SHP77 (cell line): ENCODE measurements around the gene SLITRK2.
A peak's percentile ranks its signal among the peaks of the same experiment; 100 is the strongest.

Experiments used
- DNase-seq, 2 experiments: peaks; one replicate each; lab custom pipeline; 2025; lab: John Stamatoyannopoulos, UW

Gene SLITRK2, protein sequence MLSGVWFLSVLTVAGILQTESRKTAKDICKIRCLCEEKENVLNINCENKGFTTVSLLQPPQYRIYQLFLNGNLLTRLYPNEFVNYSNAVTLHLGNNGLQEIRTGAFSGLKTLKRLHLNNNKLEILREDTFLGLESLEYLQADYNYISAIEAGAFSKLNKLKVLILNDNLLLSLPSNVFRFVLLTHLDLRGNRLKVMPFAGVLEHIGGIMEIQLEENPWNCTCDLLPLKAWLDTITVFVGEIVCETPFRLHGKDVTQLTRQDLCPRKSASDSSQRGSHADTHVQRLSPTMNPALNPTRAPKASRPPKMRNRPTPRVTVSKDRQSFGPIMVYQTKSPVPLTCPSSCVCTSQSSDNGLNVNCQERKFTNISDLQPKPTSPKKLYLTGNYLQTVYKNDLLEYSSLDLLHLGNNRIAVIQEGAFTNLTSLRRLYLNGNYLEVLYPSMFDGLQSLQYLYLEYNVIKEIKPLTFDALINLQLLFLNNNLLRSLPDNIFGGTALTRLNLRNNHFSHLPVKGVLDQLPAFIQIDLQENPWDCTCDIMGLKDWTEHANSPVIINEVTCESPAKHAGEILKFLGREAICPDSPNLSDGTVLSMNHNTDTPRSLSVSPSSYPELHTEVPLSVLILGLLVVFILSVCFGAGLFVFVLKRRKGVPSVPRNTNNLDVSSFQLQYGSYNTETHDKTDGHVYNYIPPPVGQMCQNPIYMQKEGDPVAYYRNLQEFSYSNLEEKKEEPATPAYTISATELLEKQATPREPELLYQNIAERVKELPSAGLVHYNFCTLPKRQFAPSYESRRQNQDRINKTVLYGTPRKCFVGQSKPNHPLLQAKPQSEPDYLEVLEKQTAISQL

DNA sequence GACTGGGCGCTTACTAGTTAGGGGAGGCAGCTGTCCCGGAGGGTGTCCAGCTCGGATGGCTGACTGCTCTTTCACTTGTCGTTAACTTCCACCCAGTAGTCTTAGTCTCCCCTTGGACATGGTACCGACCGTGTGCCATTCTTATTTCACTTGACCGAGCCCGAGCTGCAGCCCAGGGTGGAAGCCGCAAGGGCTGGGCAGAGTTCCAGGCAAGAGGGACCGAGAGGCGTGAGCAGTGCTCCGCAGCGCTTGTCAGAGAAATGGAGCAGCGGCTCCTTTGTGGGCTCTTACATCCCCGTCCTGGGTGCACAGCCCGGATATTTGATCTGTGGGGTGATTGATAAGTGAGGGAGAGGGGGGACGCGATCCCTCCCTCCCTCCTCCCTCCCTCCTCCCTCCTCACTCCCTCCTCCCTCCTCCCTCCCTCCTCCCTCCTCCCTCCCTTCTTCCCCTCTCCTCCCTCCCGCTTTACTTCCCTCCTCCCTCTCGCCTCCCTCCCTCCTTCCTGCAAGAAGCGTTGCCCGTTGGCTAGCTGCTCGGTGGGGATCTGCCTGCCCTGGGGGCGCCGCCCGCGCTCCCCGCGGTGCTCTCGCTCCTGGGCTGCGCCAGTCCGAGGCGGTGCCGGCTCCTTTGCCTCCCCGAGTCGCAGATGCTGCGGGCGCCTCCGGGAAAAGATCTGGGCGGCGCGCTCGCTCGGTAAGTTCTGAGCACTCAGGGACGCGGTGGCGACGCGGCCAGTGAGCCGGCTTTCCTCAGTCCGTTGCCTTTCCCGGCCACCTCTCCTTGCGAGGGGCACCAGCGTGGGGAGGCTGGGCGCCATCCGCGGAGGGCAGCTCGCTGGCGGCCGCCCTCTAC, at the start of gene SLITRK2:
TSS of gene SLITRK2 (plus strand) at position 499 of the 855 bp plus-strand sequence. CDS start 4,597 bp downstream, outside the sequence.
- DNase-seq: no peak

DNA sequence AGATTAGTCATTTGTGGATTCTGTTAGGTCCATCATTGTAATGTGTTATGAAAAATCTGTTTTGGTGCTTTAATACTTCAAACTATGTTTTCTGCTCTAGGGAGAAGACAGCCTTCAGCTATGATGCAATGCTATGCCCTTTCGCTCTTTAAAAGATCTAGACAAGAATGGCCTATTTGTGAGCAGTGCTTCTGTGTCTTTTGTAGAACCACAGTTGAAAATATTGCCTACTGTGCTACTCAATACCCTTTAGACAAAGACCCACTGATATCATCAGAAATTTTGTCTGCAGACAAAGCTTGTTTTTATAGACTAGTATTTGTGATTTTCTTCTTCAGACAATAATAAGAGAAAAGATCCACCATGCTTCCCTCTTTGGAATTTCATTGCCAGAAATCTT, 44.6 kb upstream of the SLITRK2 start:
- DNase-seq: no peak

DNA sequence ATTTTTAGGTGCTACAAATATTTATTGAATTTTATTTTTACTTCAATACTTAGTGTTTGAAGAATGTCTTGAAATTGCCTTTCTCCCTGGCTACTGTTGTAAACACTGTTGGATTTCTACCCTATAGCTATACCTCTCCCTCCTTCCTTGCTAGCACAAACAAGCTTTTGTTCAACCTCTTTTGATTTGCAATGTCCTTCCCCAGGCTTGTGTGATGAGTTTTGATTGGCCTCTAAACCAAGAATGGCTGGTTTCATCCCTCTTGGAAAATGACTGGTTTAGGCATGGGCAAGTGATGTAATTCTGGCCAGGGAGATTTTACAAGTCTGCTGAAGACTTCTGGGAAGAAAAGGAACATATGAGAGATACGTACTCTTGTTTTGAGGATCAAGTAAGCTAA, 25.3 kb upstream of the SLITRK2 start:
- no peak for DNase-seq

DNA sequence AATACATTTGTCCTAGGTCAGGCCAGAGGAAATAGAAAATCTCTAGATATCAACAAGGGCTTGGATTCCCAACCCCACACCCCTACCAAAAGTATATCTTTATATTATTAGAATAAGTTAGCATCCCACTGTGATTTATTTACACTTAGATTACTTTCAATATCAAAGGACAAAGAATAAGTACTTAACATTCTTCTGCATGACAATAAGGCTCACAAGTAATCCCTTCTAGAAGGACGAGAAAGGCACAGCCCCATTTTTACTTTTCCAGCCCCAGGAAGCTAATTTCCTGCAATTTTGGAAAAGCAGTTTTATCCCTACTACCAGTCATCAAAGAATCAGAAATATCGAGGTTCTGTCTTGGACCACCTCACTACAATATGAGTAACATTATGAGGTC, 14.1 kb upstream of the SLITRK2 start:
- no peak for DNase-seq

DNA sequence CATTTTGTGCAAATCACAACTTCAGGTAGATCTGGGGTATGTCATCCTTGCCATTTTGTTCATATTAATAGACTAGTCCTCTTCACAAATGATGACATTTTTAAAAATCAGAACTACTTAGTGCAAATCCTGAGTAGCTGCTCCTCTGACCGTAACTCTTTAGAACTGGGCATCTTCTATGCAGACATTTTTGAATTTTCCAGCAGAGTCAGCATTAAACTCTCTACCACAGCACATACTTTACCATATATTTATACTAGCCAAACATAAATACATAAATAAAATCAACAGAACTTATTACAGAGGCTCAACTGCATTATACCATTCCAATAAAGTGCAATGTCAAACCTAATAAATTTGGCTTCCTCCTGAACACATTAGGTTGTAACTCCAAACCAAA, 4.5 kb upstream of the SLITRK2 start:
- no peak for DNase-seq

DNA sequence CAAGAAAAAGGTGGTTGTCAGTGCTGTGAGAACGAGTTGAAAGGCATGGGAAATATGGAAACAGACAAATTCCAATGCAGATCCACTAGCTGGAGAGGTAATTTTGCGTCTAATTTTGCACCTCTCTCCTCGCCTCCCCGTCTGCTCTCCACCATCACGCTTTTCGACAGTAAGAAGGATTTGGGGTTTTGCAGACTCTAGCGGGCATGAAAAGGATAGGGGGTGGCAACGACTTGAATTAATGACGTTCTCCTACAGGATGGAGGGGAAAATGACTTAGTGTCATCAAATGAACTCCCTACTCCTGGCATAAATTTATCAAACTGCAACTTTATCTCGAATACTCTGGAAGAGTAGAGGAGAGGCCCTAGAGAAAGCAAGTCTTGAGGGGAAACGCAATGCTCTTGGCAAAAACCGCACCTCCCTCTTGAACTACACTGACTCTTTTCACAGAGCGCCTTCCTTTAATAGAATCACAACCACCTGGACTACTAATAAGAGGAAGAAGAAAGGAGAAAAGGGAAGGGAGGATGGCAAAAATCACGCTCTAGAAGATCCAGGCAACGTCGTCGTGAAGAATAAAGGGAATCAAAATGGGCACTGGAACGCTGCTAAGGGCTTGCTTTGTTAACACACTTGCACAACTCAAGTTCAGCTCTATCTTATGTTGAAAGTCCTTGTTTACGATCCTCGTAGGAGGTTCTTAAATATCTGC, 871 bp upstream of the SLITRK2 start:
- DNase-seq: no peak

DNA sequence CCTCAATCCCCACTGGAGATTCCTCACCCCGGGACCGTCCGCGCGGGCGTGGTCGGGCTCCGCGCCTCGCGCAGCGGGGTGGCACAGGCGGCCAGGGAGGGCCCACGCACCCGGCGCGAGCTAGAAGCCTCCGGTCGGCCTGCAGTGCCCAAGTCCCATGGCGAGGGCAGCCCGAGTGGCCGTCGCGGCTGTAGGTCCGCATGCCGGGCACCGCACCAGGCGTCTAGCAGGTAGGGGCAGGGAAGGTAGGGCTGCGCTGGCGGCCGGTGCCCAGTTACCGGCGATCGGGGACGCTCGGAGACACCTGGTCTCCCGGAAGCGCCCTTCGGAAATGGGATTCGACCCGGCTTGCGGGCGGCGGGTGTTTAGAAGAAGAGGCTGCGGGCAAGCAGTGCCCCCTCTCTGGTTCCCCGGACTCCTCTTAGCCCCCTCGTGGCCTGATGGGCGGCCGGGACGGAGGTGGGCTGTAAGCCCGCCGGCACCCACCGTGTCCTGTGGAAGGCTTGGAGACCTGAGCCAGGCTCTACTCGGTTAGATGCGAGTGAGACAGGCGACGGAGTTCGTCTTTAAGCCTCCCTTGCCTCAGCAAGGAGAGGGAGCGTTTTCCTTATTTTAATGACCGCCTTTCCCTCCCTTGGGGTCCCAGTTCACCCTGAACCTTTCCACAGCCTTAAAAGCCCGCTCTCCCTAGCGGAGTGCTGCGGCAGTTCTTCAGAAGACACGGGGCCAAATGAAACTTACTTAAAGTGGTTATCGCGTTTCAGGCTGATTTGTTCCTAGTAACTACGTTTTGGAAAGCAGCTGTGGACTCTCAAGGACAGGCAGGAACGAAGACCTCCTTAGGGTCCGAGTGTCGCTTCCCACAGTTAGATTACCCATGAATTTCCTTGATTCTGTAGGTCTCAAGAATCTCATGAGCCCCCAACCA, 821 bp downstream of the SLITRK2 start:
- no peak for DNase-seq

DNA sequence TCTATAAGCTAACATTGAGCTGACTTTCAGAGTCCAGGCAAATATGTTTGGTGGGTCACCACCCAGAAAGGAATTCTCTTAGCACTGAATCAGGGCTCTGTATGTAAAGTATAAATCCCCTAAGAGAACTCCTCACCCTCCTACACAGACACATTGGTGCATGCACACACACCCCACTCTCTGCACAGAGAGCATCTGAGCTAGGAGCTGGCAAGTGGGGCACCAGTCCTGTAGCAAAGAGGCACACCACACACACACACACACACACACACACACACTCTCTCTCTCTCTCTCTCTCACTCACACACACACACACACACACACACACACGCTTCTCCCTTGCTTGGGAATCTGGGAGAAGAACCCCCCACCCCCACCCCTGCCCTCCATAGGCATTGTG, 3.2 kb downstream of the SLITRK2 start:
- no peak for DNase-seq

DNA sequence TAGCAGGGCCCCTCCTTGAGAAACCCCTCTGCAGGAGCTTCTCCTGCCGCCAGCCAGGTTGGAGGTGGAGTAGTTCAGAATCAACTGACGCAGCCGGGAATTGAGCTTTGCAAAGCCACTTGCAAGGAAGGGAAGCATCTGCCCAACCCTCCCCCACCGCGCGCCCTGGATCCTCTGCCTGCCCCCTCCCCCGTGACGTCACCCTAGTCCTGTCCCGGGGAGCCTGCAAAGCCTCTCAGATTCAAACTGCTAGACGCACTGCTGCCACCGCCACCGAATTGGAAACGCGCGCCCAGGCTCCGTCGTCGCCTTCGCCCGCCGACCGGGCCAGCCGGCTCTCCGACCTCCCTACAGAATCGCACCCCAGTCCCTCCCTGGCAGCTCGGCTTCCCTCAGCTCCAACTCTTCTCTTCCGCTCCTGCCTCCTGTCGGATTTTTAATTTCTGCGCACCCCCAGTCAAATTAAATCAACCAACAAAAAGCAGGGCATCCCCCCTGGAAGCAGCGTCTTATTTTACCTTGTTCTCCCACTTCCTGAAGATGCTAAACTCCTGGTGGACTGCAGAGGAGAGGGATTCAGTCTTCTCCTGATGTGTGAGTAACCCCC, 3.8 kb downstream of the SLITRK2 start:
- DNase-seq: peak in 1 of 2 experiments; percentile 0

DNA sequence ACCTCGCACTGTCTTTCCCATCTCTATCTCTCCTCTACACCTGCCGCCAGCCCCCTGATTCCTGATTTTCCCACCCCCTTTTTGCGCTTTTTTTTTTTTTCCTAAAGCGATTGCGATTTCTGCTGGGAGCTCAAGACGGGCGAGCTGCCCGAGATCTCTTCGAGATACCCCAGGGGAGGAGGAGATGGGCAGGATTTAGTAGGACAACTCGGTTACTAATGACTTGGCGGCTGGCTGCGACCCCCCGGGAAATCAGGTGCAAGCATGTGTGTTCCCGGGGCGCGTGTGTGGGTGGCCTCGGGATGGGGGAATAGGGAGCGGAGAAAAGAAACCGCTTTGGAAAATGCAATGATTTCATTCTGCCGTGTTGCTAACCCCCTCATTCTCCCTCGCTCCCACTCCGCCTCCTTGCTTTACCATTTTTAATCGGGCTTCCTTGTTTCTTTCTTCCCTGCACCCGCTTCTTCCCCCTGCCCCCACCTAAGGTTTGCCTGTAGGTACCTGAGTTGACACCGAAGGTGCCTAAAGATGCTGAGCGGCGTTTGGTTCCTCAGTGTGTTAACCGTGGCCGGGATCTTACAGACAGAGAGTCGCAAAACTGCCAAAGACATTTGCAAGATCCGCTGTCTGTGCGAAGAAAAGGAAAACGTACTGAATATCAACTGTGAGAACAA, 4.4 kb downstream of the SLITRK2 start:
- no peak for DNase-seq

DNA sequence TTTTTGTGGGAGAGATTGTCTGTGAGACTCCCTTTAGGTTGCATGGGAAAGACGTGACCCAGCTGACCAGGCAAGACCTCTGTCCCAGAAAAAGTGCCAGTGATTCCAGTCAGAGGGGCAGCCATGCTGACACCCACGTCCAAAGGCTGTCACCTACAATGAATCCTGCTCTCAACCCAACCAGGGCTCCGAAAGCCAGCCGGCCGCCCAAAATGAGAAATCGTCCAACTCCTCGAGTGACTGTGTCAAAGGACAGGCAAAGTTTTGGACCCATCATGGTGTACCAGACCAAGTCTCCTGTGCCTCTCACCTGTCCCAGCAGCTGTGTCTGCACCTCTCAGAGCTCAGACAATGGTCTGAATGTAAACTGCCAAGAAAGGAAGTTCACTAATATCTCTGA, 5.5 kb downstream of the SLITRK2 start:
- DNase-seq: no peak

DNA sequence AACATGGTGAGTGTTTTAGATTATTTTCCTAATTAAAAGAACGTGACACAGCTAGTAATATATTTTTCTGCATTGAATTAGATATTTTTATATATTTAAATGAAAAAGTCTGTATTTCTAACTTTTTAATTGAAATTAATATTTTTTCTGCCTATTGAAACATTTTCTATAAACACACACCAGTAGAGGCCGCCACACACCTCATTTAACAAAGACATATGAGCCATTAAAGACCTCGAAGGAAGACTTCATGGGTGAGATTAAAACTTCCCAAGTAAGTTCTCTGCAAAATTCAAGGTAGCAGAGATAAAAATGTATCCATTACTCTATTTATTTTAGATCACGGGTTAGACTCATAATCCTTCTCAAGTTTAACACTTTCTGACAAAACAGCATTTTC, 8.3 kb downstream of the SLITRK2 start:
- no peak for DNase-seq

DNA sequence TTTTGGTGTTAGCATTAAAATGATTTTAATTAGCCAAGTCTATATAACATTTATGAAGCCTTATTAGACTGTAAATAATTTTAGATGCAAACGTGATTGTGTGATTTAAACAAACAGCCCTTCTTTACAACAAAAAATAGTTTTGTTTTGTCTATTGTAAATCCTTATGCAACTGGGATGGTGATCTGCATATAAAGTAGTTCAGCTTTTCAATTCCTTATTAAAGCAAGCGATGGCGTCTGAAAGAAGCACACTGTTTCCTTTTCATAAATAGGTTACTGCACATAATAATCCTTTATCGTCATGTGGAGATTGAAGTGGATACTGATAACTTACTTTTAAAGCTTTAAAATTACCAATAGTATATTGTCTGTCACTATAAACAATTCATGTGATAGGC, 8.8 kb downstream of the SLITRK2 start:
- no peak for DNase-seq

DNA sequence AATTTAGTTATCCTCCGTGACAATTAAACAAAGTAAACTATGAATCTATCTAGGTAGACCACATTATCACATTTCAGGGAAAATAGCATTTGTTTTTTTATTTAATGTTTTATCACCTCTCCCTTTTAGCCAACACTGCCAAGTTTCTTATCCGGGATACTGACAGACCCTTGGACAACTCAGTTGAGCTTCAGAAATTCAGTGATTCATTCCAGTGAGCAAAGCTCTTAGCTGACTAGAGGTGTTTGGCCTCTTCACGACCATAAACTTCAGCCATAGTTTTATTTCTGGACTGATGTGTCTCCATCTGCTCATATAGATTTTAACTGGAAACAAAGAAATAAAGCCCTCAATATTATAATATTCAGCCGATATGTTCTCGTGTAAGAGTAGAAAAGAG, 15.2 kb downstream of the SLITRK2 start:
- DNase-seq: no peak

DNA sequence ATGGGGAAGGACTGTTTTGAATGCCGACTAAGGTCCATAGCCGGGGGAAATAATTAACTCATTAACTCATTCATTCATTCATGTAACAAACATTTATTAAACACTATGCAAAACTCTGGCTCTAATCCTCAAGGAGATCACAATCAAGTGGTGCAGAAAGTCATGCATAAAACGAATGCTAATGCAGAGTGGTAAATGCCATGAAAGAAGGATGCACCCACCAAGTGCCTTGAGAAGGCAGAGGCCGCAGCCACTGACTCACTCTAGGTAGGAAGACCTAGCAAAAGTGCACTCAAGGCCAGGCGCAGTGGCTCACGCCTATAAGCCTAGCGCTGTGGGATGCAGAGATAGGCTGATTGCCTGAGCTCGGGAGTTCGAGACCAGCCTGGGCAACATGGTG, 22.9 kb downstream of the SLITRK2 start:
- DNase-seq: no peak

DNA sequence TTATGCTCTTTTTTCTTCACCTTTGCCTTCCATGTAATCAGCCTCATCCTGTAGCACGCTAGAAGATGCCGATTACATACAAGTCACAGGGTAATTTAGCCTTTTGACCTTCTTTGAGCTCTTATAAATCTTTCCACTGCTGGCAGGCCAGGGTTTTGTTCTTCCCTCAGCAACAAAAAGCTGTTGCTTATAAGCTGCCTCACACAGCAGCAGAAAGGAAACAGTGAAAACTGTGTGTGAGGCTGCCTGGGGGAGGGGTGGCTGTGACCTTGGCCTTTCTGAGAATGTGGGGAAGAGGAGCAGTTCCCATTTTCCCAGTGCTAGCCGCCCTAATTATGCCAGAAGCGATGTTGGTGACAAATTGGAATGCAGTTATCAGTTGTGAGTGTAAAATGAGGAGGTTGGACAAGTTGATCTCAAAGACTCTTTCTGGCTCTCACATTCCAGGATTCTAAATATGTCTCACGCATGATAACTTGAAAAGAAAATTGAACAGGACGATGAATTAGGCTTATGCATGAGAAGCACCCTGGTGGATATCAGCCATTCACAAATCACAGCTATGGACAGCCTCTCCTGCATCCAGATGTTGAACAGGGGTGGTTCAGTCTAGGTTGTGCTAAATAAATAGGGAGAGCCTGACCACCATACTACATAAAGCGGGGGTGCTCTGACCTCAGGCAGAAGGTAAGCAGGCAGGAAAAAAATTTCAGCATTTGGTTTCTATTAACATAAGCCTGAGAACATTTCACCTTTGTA, 25.7 kb downstream of the SLITRK2 start:
- no peak for DNase-seq

DNA sequence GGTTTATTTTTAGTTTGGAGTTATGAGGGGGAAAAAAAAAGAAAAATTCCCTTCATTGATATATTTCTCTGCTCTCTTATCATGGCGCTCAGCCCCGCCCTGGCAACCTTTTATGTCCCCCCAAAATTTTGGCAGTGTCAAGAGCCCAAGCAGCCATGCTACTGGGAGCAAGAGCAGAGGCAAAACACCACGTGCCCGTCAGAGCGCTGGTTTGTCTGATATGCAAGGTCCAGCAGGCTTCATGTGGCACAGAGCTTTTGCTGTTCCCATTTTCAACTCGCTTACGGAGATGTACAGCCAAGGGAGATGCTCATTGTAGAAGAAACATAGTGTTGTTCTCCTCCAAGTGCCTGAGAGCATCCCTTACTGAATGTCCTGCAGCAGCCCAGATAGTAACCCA, 27.3 kb downstream of the SLITRK2 start:
- no peak for DNase-seq

DNA sequence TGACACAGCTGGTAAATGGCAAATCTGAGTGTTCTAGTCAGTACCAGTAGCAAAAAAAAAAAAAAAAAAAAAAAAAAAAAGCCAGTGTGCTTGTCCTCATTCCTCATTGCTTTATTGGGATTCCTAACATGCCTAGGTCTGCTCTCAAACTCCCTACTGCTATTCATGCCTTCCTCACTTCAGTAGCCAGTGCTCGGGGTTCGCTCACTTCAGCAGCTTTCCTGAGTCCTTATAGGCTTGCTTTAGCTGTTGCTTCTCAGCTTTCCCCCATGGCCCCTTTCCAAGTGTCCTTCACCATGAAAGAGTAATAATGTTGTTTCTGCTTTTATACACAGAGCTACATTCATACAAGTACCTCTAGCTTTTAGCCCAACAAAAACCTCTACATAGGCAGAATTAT, 30.8 kb downstream of the SLITRK2 start:
- DNase-seq: no peak

DNA sequence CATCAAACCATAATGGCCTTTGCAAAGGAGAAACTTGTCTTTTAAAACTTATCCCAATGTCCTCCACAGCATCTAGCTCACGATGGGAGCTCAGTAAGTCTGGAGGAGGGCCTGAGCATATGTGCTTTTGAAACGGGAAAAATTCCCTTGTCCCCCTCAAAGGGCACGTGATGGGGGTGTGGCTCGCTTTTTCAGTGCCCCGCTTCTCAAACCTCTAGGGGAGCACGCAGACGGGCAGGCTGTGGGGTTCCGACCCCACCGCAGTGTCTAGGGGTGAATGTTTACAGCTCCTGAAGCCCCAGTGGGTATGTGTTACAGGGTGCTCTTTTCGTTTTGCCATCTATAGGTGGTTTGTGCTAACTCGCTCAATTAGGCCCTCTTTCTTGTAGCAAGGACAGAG, 31.2 kb downstream of the SLITRK2 start:
- no peak for DNase-seq
